Bronchial epithelial cell (primary cell): Measurements from ENCODE around the gene EVPL. TPM values are rescaled to one million over a fixed set of nuclear protein-coding genes. Genes with fewer than 3 reads are reported as not detected.

Source experiments
- DNase-seq: peaks from one replicate; pipeline ENCODE4 v3.0.0-alpha.2; 2010; ENCODE audit warnings: low read depth
- FAIRE-seq: peaks from 2 replicates; lab custom pipeline; 2011; peaks lifted over from hg19 to GRCh38; lab: Jason Lieb, UNC
- H3K27me3 ChIP-seq: 2 replicates; pipeline ENCODE4 v1.5.1; 2011; ENCODE audit warnings: low read length; ENCODE audit not compliant: control insufficient read depth, insufficient read depth
- H3K36me3 ChIP-seq: 2 replicates; pipeline ENCODE4 v1.5.1; 2011; ENCODE audit warnings: low read length; ENCODE audit not compliant: control insufficient read depth, insufficient read depth
- H3K4me3 ChIP-seq: 2 replicates; pipeline ENCODE4 v1.5.1; 2011; ENCODE audit warnings: mild to moderate bottlenecking, low read depth, low read length, control low read depth
- total RNA-seq: library from RNA; depleted of rRNA; stranded (reverse); fragments of >200 nt; gene quantifications from 2 replicates; pipeline ENCODE4 v1.2.1, GENCODE V29; 2014
- TF ChIP-seq, protein P1 (sequence below): IDR thresholded peaks from 2 replicates; pipeline ENCODE4 v1.5.1; 2011; ENCODE audit warnings: mild to moderate bottlenecking, moderate library complexity, low read length, control low read depth, inconsistent platforms; ENCODE audit not compliant: insufficient read depth, severe bottlenecking

EVPL gene
- total RNA-seq, 1 donor from 2014 or later: 27.1 TPM

DNA sequence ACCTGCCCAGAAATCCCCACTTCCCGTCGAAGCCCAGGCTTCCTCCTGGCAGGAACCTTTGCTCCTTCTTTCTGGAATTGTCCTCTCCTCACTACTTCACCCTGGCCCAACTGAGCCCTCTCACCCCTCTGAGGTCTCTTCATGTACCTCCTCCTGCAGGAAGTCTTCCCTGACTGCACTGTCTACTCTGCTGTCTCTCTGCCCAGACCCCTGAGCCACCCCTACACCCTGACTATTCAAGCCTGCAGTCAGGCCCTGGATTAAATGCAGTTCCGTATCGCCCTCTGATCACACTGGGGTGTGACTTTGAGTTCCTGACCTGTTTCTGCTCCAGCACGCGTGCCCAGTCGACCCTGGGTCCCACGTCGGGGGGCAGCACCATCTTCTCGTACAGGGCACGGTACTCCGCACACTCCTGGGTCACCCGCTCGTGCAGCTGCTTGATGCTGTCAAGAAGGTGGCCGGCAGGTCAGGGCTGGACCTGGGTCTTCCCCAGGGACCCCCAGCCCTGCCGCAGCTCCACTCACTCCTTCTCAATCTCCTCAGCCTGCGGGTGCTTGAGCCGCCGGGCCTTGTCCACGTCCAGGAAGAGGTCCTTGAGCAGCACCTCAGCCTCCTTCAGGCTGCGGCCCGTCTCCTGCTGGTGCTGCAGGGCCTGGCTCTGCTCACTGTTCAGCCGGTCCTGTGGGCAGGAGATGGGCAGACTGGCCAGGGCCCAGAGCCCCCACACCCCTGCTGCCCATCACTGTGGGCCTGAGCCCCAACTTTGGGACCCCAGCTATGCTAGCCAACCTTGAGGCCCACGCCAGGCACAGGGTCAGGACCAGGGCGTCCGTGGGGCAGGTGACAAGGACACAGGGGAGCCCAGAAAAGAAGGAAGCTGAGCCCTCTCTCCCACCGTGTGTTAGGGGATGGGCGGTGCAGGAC is 3.9 kb downstream of the EVPL start:
- no peak for FAIRE-seq
- peaks cover 29% of the 10 kb centered on the region for H3K36me3 ChIP-seq
- no peaks in the 10 kb centered on the region for H3K27me3 ChIP-seq
- no peak overlapping the region for H3K4me3 ChIP-seq
- TF ChIP-seq, protein P1, sequence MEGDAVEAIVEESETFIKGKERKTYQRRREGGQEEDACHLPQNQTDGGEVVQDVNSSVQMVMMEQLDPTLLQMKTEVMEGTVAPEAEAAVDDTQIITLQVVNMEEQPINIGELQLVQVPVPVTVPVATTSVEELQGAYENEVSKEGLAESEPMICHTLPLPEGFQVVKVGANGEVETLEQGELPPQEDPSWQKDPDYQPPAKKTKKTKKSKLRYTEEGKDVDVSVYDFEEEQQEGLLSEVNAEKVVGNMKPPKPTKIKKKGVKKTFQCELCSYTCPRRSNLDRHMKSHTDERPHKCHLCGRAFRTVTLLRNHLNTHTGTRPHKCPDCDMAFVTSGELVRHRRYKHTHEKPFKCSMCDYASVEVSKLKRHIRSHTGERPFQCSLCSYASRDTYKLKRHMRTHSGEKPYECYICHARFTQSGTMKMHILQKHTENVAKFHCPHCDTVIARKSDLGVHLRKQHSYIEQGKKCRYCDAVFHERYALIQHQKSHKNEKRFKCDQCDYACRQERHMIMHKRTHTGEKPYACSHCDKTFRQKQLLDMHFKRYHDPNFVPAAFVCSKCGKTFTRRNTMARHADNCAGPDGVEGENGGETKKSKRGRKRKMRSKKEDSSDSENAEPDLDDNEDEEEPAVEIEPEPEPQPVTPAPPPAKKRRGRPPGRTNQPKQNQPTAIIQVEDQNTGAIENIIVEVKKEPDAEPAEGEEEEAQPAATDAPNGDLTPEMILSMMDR: no peak
- DNase-seq: no peak

- H3K4me3 ChIP-seq: no peak overlapping the region
- H3K27me3 ChIP-seq: no peaks in the 10 kb centered on the region
- peaks cover 37% of the 10 kb centered on the region for H3K36me3 ChIP-seq
- no peak for FAIRE-seq
- TF ChIP-seq, protein P1: no peak
- no peak for DNase-seq
These were observed 4.8 kb downstream of the EVPL start for GRCh38 chr17:76022285-76022684.

GRCh38 chr17:76019833-76020467 is 7.2 kb downstream of the EVPL start:
- Histone ChIP-seq H3K36me3 (peaks cover 48% of the 10 kb centered on the region), H3K4me3 (no peak overlapping the region), H3K27me3 (no peaks in the 10 kb centered on the region)
- DNase-seq (no peak), FAIRE-seq (no peak)
- TF ChIP-seq, protein P1: no peak

- Histone ChIP-seq H3K36me3 (peaks cover 56% of the 10 kb centered on the region), H3K27me3 (no peaks in the 10 kb centered on the region), H3K4me3 (no peak overlapping the region)
- no peak for DNase-seq
- TF ChIP-seq, protein P1: no peak
- FAIRE-seq: no peak
These were observed 8.3 kb downstream of the EVPL start for GRCh38 chr17:76018801-76019200.

GRCh38 chr17:76018340-76018680 is 8.8 kb downstream of the EVPL start:
- FAIRE-seq (no peak), DNase-seq (no peak)
- peaks cover 56% of the 10 kb centered on the region for H3K36me3 ChIP-seq
- TF ChIP-seq, protein P1: no peak
- no peaks in the 10 kb centered on the region for H3K27me3 ChIP-seq
- H3K4me3 ChIP-seq: no peak overlapping the region
